ES-I3 (cell line): ENCODE data around the gene DMD.
"Not testable (repeated sequence)": the region's sequence is repeated elsewhere in the genome, so short reads cannot be mapped to it uniquely, and the experiment has no call there.

Experiments
- H3K36me3 ChIP-seq: 2 replicates; pipeline ENCODE4 v1.6.1; 2013; ENCODE audit warnings: mild to moderate bottlenecking, low read length, control low read depth, moderate library complexity; ENCODE audit not compliant: insufficient read depth
- H3K4me1 ChIP-seq: 2 replicates; pipeline ENCODE4 v1.6.1; 2013; ENCODE audit warnings: mild to moderate bottlenecking, control low read depth, low read length; ENCODE audit not compliant: insufficient read depth
- H3K9ac ChIP-seq: 2 replicates; pipeline ENCODE4 v1.6.1; 2013; ENCODE audit warnings: low read depth, mild to moderate bottlenecking, low read length, moderate library complexity
- H3K9me3 ChIP-seq: 2 replicates; pipeline ENCODE4 v1.6.1; 2013; ENCODE audit warnings: mild to moderate bottlenecking, low read length, moderate library complexity; ENCODE audit not compliant: control insufficient read depth, insufficient read depth

The DMD gene

GRCh38 chrX:33184803-33185202 lies 26.5 kb downstream of the DMD start:
- not testable (repeated sequence) for H3K9ac ChIP-seq, H3K36me3 ChIP-seq, H3K9me3 ChIP-seq
- H3K4me1 ChIP-seq: peaks cover 23% of the 10 kb centered on the region

- Histone ChIP-seq H3K9me3 (no peaks in the 10 kb centered on the region), H3K4me1 (peaks cover 23% of the 10 kb centered on the region), H3K36me3 (no peaks in the 10 kb centered on the region), H3K9ac (no peak overlapping the region)
Measured at GRCh38 chrX:33183361-33183760, 28.0 kb downstream of the DMD start.

GRCh38 chrX:33178690-33179089 lies 32.7 kb downstream of the DMD start:
- H3K9me3 ChIP-seq: no peaks in the 10 kb centered on the region
- H3K36me3 ChIP-seq: no peaks in the 10 kb centered on the region
- no peak overlapping the region for H3K9ac ChIP-seq
- H3K4me1 ChIP-seq: peaks cover 9% of the 10 kb centered on the region

- Histone ChIP-seq H3K4me1 (peaks cover 6% of the 10 kb centered on the region), H3K9ac (no peak overlapping the region), H3K36me3 (no peaks in the 10 kb centered on the region), H3K9me3 (no peaks in the 10 kb centered on the region)
Measured at GRCh38 chrX:33178218-33178617, 33.1 kb downstream of the DMD start.

GRCh38 chrX:33175201-33175600 lies 36.1 kb downstream of the DMD start:
- no peaks in the 10 kb centered on the region for H3K9me3 ChIP-seq
- no peaks in the 10 kb centered on the region for H3K36me3 ChIP-seq
- peaks cover 4% of the 10 kb centered on the region; the same call in 1 of the 2 replicates for H3K4me1 ChIP-seq
- H3K9ac ChIP-seq: no peak overlapping the region

DNA sequence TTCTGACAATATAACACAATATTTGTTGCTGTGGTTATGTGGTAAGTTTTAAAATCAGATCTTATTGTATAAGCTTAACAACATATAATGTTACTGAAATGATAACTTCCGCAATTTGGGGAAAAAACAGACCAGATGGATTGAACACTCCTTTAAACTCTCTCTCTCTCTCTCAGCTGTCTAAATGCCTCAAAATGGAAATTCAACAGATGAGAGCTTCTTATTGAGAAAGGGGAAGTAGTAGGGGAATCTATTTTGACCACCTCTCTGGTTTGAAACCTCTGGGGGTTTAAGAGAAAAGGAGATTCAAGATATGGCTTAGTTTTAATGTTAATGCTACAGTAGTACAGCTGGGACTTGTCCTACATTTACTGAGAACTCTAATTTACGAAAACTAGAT lies 40.3 kb downstream of the DMD start:
- Histone ChIP-seq H3K36me3 (no peaks in the 10 kb centered on the region), H3K4me1 (peaks cover 2% of the 10 kb centered on the region; the same call in 1 of the 2 replicates), H3K9me3 (no peaks in the 10 kb centered on the region), H3K9ac (no peak overlapping the region)

- no peak overlapping the region for H3K9ac ChIP-seq
- no peaks in the 10 kb centered on the region for H3K36me3 ChIP-seq
- H3K9me3 ChIP-seq: no peaks in the 10 kb centered on the region
- H3K4me1 ChIP-seq: no peaks in the 10 kb centered on the region
Measured at GRCh38 chrX:33161829-33162228, 49.5 kb downstream of the DMD start.

GRCh38 chrX:33160273-33160672 lies 51.1 kb downstream of the DMD start:
- H3K9me3 ChIP-seq: no peaks in the 10 kb centered on the region
- H3K4me1 ChIP-seq: no peaks in the 10 kb centered on the region
- H3K9ac ChIP-seq: no peak overlapping the region
- no peaks in the 10 kb centered on the region for H3K36me3 ChIP-seq

GRCh38 chrX:33156152-33156726 lies 55.1 kb downstream of the DMD start:
- H3K36me3 ChIP-seq: no peaks in the 10 kb centered on the region
- H3K4me1 ChIP-seq: no peaks in the 10 kb centered on the region
- H3K9ac ChIP-seq: no peak overlapping the region
- H3K9me3 ChIP-seq: no peaks in the 10 kb centered on the region

DNA sequence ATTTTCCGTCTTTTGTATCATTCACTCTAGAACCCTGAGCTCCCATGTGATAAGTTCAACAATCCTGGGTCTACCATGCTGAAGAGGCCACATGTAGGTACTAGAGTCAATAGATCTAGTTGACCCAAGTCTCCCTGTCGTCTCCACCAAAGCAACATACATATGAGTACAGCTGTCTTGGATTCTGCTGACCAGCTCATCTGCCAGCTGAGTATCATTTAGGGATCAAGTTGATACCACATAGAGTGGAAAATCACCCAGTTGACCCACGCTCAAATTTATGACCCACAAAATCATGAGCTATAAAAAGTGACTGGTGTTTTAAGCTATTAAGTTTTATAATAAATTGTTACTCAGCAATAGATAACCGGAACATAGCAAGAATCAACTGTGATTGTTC lies 61.8 kb downstream of the DMD start:
- Histone ChIP-seq H3K9me3 (no peaks in the 10 kb centered on the region), H3K9ac (no peak overlapping the region), H3K4me1 (peaks cover 14% of the 10 kb centered on the region), H3K36me3 (no peaks in the 10 kb centered on the region)

DNA sequence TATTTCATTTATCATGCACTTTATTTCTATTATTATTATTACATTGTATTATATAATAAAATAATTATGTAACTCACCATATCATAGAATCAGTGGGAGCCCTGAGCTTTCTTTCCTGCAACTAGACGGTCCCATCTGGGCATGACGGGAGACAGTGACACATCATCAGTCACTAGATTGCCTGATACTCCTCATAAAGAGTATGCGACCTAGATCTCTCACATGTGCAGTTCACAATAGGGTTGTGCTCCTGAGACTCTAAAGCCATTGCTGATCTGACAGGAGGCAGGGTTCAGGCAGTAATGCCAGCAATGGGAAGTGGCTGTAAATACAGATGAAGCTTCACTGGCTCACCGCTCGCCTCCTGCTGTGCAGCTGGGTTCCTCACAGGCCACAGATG lies 62.3 kb downstream of the DMD start:
- H3K36me3 ChIP-seq: no peaks in the 10 kb centered on the region
- no peak overlapping the region for H3K9ac ChIP-seq
- no peaks in the 10 kb centered on the region for H3K9me3 ChIP-seq
- H3K4me1 ChIP-seq: peaks cover 14% of the 10 kb centered on the region

DNA sequence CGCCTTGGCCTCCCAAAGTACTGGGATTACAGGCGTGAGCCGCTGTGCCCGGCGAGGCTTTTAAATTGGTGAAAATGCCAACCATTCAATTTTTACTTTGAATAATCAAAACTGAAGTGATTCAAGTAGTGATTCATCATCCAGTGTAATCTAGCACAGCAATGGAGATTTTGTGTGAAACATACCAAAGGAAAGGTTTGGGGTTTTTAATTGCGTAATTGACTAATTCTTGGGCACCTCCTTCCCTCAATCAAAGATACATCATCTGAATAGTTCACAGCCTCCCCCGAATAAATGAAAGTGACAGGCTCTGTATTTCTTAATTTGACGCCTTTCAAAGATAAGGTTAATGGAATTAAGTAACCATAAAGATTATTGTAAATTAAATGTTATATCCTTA lies 69.0 kb downstream of the DMD start:
- Histone ChIP-seq H3K36me3 (no peaks in the 10 kb centered on the region), H3K9me3 (no peaks in the 10 kb centered on the region), H3K4me1 (peaks cover 5% of the 10 kb centered on the region; the same call in 1 of the 2 replicates), H3K9ac (no peak overlapping the region)

- no peaks in the 10 kb centered on the region for H3K36me3 ChIP-seq
- no peaks in the 10 kb centered on the region for H3K9me3 ChIP-seq
- H3K4me1 ChIP-seq: peaks cover 13% of the 10 kb centered on the region
- no peak overlapping the region for H3K9ac ChIP-seq
Measured at GRCh38 chrX:33138677-33139249, 72.6 kb downstream of the DMD start.

- Histone ChIP-seq H3K9me3 (no peaks in the 10 kb centered on the region), H3K36me3 (no peaks in the 10 kb centered on the region), H3K9ac (no peak overlapping the region), H3K4me1 (peaks cover 26% of the 10 kb centered on the region)
Measured at GRCh38 chrX:33134164-33134563, 77.2 kb downstream of the DMD start.

- H3K9ac ChIP-seq: no peak overlapping the region
Measured at GRCh38 chrX:33133320-33133719, 78.0 kb downstream of the DMD start.

More at GRCh38 chrX:33133320-33133719, 78.0 kb downstream of the DMD start:
- Histone ChIP-seq H3K4me1 (peaks cover 23% of the 10 kb centered on the region), H3K36me3 (no peaks in the 10 kb centered on the region), H3K9me3 (no peaks in the 10 kb centered on the region)
